GM21526 (cell line): ENCODE results near the gene UBE2D2.
"Not testable (repeated sequence)": the region's sequence is repeated elsewhere in the genome, so short reads cannot be mapped to it uniquely, and the experiment has no call there.

Experiments
- ATAC-seq: cut with Tn5 transposase; IDR thresholded peaks from one replicate; pipeline ENCODE4 v1.9.1; 2021; ENCODE audit warnings: moderate library complexity; ENCODE audit not compliant: unreplicated experiment, low FRiP score

Gene UBE2D2

DNA sequence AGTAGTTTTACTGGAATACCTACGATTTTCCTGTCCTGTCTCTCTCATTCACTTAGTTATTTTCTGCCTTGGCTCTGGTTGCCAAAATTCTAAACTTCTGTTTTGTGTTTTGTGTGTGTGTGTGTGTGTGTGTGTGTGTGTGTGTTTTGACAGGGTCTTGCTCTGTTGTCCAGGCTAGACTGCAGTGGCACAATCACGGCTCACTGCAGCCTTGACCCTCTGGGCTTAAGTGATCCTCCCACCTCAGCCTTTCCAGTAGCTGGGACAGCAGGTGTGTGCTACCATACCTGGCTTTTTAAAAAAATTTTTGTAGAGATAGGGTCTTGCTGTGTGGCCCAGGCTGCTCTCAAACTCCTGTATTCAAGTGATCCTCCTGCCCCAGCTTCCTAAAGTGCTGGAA is 17.2 kb downstream of the UBE2D2 start:
- no peak for ATAC-seq

DNA sequence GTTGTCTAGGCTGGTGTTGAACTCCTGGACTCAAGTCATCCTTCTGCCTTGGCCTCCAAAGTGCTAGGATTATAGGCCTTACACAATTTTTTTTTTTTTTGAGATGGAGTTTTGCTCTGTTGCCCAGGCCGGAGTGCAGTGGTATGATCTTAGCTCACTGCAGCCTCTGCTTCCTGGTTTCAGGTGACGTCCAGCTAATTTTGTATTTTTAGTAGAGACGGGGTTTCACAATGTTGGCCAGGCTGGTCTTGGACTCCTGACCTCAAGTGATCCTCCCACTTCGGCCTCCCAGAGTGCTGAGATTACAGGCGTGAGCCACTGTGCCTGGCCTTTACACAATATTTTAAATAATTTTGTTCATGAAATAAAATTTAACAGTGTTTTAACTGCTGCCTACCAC is 21.0 kb downstream of the UBE2D2 start:
- ATAC-seq: not testable (repeated sequence)

DNA sequence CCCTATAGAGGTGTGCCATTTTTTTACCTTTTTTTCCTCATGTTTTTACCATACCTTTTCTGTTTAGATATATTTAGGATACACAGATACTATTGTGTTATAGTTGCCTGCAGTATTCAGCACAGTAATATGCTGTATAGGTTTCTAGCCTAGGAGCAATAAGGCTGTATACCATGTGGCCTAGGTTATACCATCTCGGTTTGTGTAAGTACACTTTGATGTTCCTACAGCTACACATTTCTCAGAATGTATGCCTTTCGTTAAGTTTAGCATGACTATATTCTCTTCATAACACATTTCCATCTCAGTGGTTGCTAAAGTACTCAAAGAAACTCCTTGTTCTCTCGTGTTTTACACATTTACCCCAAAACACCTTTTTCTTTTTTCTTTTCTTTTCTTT is 23.0 kb downstream of the UBE2D2 start:
- no peak for ATAC-seq

DNA sequence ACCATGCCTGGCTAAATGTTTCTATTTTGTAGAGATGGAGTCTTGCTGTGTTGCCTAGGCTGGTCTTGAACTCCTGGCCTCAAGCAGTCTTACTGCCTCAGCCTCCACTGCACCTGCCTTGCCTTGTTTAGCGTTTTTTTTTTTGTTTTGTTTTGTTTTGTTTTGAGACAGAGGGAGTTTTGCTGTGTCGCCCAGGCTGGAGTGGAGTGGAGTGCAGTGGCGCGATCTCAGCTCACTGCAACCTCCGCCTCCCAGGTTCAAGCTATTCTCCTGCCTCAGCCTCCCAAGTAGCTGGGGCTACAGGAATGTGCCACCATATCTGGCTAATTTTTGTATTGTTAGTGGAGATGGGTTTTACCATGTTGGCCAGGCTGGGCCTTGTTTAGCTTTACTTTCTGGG is 27.0 kb downstream of the UBE2D2 start:
- ATAC-seq: not testable (repeated sequence)

DNA sequence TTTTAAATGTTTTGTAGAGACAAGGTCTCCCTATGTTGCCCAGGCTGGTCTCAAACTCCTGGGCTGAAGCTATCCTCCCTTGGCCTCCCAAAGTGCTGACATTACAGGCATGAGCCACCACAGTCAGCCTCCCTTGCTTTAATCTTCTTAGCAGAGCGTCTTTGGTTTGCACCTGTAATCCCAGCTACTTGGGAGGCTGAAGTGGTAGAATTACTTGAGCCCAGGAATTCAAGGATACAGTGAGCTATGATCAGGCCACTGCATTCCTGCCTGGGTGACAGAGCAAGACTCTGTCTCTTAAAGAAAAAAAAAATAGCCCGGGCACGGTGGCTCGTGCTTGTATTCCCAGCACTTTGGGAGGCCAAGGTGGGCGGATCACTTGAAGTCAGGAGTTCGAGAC is 27.8 kb downstream of the UBE2D2 start:
- ATAC-seq: no peak

DNA sequence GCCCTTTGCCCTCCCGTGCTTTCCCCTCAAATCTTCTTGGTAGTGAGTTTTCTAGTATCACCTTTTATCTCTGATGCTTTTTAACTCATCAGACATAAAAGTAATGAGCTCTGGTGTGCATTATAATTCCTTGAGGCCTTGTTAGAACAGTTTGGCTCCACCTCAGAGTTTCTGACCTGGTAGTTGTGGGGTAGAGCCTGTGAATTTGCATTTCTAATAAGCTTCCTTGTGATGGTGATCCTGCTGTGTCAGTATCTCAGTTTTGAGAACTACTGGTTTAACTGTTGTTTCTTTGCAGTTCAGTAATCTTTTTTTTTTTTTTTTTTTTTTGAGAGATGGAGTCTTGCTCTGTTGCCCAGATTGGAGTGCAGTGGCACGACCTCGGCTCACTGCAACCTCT is 31.1 kb downstream of the UBE2D2 start:
- no peak for ATAC-seq

DNA sequence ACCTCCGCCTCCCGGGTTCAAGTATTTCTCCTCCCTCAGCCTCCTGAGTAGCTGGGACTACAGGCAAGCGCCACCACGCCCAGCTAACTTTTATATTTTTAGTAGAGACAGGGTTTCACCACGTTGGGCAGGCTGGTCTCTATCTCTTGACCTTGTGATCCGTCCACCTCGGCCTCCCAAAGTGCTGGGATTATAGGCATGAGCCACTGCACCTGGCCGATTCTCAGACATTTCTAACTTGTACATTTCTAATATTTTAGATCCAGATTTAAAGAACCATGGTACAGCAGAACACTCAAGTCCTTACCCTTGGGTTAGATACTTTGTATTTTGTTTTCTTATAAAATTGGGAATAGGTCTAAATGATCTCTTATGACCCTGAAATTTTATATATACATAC is 31.9 kb downstream of the UBE2D2 start:
- not testable (repeated sequence) for ATAC-seq

DNA sequence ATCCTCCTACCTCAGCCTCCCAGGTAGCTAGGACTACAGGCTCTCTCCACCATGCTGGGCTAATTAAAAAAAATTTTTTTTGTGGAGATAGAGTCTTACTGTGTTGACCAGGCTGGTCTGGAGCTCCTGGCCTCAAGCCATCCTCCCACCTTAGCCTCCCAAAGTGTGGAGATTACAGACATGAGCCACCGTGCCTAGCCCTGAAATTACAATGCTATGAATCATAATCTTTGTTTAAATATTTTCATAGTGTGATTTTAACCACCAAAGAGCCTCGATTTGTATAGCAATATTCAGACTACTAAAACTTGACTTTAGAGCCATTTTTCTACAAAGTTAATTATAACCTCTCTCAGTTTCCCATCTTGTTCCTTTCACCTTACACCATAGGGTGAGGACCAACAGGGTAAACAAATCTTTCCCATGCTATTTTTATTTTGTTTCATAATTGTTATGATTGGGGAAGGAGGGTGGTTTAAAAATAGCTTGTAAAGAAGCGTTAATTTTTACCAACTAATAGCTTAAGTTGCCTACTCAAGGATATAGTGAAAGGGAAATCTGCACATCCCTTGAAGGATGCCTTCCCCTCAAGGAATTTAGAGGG is 32.7 kb downstream of the UBE2D2 start:
- ATAC-seq: no peak

DNA sequence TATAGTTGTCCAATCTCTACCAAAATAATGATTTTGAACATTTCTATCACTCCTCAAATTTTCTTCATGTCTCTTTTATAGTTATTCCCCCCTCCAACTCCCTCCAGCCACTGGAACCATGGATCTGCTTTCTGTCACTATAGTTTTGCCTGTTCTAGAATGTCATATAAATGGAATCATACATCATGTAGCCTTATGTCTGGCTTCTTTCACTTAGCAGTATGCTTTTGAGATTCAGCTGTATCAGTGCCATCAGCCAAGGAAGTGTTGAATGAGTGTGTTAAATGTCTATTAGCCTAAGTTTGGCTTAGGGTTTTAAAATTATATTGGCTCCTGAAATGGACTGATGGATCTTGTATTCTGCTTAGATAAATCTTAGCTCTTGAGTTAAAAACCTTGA is 36.0 kb downstream of the UBE2D2 start:
- no peak for ATAC-seq

DNA sequence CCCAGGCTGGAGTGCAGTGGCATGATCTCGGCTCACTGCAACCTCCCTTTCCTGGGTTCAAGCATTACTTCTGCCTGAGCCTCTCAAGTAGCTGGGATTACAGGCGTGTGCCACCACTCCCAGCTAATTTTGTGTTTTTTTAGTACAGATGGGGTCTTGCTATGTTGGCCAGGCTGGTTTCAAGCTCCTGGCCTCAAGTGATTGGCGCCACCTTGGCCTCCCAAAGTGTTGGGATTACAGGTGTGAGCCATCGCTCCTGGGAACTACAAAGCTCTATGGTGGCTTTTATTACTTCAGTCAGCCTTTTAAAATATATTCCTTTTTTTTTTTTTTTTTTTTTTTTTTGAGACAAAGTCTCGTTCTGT is 37.4 kb downstream of the UBE2D2 start:
- ATAC-seq: not testable (repeated sequence)

DNA sequence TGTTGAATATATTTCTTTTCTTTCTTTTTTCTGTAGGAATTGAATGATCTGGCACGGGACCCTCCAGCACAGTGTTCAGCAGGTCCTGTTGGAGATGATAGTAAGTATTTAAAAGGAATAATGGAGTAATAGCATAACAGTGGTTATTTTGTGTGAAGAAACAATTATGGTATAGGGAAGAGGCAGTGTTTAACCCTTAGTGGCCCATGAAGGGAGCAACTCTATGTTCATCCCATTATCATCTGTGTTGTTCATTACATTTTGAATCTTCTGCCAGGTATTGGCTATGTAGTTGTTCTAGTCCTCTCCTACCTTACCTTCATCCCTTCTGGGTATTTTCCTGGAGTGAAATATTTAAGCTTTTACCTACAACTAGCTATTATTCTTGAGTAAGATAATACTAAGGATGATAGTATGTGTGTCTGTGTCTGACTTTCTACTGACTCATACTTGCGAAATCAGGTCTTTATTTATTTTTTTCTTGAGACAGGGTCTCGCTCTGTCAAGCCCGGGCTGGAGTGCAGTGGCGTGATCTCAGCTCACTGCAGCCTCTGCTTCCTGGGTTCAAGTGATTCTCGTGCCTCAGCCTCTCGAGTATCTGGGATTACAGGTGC is 39.3 kb downstream of the UBE2D2 start:
- no peak for ATAC-seq

DNA sequence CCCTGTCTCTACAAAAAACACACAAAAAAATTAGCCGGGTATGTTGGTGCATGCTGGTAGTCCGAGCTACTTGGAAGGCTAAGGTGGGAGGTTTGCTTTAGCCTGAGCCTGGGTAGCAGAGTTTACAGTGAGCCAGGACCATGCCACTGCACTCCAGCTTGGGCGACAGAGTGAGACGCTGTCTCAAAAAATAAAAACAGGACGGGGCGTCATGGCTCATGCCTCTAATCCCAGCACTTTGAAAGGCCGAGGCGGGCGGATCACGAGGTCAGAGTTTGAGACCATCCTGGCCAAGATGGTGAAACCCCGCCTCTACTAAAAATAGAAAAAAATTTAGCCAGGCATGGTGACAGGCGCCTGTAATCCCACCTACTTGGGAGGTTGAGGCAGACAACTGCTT is 40.3 kb downstream of the UBE2D2 start:
- ATAC-seq: no peak

DNA sequence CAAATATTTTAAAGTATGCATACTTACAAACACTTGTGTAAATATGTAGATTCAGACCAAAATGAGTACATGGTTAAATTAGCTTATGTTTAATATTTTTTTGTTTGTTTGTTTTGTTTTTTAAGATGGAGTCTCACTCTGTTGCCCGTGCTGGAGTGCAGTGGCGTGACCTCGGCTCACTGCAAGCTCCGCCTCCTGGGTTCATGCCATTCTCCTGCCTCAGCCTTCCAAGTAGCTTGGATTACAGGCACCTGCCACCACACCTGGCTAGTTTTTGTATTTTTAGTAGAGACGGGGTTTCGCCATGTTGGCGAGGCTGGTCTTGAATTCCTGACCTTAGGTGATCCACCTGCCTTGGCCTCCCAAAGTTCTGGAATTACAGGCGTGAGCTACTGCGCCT is 40.8 kb downstream of the UBE2D2 start:
- not testable (repeated sequence) for ATAC-seq

DNA sequence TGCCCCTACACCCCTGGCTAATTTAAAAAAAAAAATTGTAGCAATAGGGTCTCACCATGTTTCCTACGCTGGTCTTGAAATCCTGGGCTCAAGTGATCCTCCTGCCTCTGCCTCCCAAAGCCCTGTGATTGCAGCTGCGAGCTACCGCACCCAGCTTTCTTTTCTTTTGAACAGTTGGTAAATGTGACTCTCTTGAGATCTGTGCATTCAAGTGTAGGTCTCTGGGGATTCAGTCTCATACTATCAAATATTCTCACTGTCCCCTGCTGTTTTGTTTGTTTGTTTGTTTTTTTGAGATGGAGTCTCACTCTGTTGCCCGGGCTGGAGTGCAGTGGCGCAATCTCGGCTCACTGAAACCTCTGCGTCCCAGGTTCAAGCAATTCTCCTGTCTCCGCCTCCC is 44.7 kb downstream of the UBE2D2 start:
- no peak for ATAC-seq

DNA sequence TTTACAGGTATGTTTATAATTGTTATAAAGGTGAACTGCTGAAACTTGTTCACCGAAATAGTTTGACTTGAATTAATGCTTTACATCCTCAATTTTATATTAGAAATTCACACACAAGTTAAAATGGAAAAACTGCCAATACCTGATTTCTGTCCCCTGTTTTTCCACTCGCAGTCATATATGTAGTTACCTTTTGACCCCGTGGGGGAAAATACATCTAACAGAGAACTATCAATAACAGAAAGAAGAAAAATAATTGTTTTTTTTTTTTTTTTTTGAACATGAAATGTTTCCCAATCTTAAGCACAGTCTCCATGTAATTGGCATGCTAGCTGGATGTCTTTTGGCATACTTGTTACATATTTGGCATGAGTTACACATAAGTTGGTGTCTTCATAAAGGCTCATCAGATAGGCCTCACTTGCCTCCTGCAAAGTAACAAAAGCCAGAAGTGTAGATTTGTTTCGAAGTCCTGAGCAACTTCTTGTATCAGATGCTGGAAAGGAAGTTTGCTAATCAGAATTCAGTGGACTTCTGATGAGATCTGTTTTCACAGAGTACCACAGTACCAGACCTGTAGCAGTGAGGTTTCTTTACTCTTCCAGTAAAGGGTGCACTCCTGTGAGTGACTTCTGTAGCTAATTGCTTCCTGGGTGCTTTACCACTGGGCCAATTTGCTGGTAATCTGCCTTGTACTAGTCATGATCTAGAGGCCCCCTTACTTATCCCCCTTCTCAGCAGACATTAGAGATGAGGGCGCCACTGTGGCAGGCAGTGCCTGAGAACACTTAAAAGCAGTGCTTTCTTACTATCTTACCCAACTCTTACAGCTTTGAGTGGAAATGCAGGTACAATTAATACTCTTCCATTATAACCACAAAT is 50.8 kb downstream of the UBE2D2 start:
- no peak for ATAC-seq

DNA sequence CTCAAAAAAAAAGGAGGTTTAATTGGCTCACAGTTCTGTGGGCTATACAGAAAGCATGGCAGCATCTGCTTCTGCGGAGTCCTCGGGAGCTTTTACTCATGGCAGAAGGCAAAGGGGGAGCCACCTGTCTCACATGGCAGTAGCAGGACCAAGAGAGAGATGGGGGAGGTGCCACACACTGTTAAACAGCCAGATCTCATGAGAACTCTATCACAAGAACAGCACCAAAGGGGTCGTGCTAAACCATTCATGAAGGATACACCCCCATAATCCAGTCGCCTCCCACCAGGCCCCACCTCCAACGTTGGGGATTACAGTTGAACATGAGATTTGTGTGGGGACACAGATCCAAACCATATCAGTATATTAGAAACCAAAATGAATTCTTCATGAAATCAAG is 58.7 kb downstream of the UBE2D2 start:
- ATAC-seq: no peak

DNA sequence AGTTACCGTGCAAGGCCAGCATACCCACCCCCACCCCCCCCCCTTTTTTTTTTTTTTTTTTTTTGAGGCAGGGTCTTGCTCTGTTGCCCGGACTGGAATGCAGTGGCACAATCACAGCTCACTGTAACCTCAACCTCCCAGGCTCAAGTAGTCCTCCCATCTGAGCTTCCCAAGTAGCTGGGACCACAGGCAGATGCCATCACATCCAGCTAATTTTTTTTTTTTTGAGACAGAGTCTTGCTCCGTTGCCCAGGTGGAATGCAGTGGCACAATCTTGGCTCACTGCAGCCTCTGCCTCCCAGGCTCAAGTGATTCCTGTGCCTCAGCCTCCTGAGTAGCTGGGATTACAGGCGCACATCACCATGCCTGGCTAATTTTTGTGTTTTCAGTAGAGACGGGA is 64.3 kb downstream of the UBE2D2 start:
- ATAC-seq: not testable (repeated sequence)

DNA sequence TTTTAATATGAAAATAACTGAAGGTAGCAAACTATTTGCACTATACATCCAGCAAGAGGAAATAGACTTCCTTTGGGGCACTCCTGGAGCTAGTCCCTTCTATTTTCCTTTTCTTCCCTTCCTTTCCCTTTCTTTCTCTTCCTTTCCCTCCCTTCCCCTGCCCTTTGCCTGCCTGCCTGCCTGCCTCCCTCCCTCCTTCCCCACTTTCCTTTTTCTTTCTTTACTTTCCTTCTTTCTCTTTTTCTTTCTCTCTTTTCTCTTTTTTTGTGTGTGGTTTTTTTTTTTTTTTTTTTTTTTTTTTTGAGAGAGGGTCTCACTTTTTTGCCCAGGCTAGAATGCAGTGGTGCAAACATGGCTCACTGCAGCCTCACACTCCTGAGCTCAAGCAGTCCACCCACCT is 69.7 kb downstream of the UBE2D2 start:
- ATAC-seq: no peak

DNA sequence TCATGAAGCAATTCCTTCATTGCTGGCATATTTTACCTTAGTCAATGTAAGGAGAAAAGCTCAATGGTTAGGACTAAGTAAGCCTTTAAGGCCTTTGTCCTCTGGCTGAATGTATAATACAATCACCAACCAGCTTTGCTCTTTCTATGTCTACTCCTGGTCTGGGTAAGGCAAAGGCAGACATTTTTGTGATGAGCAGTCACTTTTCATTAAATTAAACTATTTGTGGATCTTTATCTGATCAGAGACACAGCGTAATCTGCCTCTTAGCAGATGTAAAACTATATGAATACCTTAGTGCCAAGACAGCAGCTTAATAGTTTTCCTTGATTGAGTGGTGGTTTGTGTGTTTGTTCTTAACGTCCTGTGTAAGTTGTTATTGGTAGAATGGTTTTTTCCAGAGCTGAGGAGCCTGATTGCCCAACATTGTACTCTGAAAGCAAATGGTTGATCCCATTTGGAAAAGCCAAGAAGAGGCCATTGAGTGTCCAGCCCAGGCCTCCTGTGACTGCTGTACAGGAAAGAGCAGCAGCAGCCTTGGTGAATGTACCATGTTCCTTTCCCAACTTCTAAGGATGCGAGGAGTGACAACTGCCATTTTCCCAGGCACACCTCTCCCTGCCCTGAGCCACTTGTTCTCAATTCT is 70.5 kb downstream of the UBE2D2 start:
- ATAC-seq: no peak

DNA sequence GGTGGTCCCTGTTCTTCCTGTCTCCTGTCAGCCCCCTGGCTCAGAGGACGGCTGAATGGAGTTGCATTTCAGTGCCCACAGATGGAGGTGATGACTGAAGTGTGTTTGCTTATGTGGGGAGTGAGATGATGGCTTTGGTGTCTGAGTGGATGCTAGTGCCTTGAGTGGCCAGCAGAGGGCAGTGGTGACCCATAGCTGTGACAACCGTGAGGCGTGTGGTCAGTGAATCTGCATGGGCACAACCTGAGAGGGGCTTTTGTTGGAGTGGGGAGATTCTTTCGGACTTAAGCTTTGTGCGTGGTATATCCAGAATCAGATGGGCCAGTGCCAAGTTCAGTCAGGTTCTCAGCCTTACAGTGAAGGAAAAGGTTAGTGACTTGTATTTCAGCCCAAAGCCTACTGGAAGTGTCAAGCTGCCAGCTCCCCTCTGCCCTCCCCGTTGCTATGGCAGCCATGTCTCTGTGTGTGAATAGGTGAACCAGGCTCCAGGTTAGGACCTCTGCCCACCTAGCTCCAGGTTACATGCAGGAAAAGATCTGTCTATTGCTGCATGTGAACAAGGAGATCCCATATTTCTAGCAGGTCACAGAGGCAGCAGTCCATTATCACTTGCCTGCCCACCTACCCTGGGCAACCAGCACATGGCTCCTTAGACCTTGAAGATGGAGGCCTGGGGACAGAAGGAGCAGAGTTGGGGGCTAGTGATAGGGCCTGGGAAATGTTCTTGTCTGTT is 72.3 kb downstream of the UBE2D2 start:
- ATAC-seq: peak; percentile 30

DNA sequence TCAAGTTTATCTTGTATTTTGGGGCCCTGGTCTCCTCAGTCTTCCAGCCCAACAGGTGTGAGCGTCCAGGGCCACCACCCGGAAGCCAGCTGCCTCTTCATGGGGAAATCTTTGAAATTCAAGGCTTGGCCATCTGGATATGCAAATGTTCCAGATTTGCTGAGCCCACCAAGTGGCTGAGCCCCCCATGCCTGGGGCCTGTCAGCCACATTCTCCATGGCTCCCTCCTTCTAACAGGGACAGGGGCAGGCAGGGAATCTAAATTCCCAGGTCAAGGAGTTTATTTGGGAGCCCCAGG is 72.8 kb downstream of the UBE2D2 start:
- no peak for ATAC-seq
